Heart left ventricle (tissue), 13 donors: ENCODE measurements around the gene NKAIN2.

Experiments
- CTCF ChIP-seq, 12 donors: fragments of 200-600 bp; sonication (generic) in 4 of 12; IDR thresholded peaks; one replicate each; pipeline versions ENCODE4 v1.5.0 to v1.8.0; 2018 to 2022; ENCODE audit warnings: antibody characterized with exemption in 12 of 12, mild to moderate bottlenecking in 5 of 12
- POLR2A ChIP-seq, 2 donors: fragments of 450-650 bp; IDR thresholded peaks; one replicate each; pipeline ENCODE4 v1.6.1; 2017; ENCODE audit warnings: antibody characterized with exemption in 2 of 2, mild to moderate bottlenecking in 2 of 2, moderate library complexity in 2 of 2
- donor health status: ischemic (EF 13 %, LVEDD 7.1; RV severe dilation, severe dysfunction).
- donor health status: DM: no; HTN: yes; CAD: no.
- donor health status: DM: no; HTN: no; CAD: no.
- donor health status: ischemic (EF 25% LVEDD 6.9; RV normal size, moderate dysfunction).
- donor health status: ischemic (EF 25% LVEDD 5.7; RV mildly dilated, moderate dysfunction).
- donor health status: ischemic (EF 35%, LVEDD 5.7; RV mildly dilated, moderate dysfunction).
- donor health status: nonischemic (EF 11% LVEDD 7.7; RV severe dilation, severe dysfunction).
- donor health status: DM: yes; HTN: yes; CAD: no.
- donor health status: PGD.
- donor health status: ischemic (EF 29% LVEDD 5.4; RV normal size, mild dysfunction).
- donor health status: nonischemic (EF 23%, LVEDD 6.1; RV moderate dilation, normal function).

DNA sequence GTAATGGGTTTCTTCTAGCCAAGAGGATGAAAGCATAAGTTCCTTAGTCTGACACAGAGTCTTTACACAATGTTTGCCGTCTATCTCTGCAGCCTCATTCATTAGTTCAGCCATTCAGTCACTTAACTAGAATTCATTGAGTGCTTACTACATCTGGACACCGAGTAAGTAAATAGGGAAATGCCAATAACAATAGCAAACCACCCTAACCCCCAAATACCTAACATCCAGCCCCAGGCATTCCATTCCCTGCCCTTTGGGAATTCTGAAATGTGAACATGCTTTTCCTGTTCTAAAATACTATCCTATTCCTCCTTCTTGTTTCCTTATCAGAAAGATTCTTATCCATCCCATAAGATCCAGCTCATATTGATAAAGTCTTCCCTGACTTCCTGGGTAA is 881.0 kb downstream of the NKAIN2 start:
- TF ChIP-seq CTCF (IDR thresholded peaks at IDR 0.05): no peak
- TF ChIP-seq POLR2A (IDR thresholded peaks at IDR 0.05): no peak
